Mesenchymal stem cell (in vitro differentiated cells and primary cell): ENCODE data around the gene RASGRP1.

ENCODE experiments used
- DNase-seq: peaks from one replicate; pipeline ENCODE4 v3.0.0-alpha.2; 2013
- H2AFZ ChIP-seq: one replicate; pipeline ENCODE4 v1.6.1; 2013; ENCODE audit warnings: low read depth, mild to moderate bottlenecking, control low read depth, inconsistent platforms, low read length, moderate library complexity
- H2AK5ac ChIP-seq: 2 replicates; pipeline ENCODE4 v1.6.1; 2013; ENCODE audit warnings: low read length, moderate library complexity, mild to moderate bottlenecking, inconsistent platforms; ENCODE audit not compliant: severe bottlenecking
- H2BK120ac ChIP-seq: one replicate; pipeline ENCODE4 v1.6.1; 2013; ENCODE audit warnings: low read depth, mild to moderate bottlenecking, inconsistent platforms, low read length, moderate library complexity
- H2BK12ac ChIP-seq, 2 experiments: one replicate each; pipeline ENCODE4 v1.6.1; 2013; ENCODE audit warnings: inconsistent platforms in 2 of 2, low read length in 2 of 2, mild to moderate bottlenecking in 2 of 2, moderate library complexity in 2 of 2, control low read depth in 1 of 2
- H2BK15ac ChIP-seq: one replicate; pipeline ENCODE4 v1.6.1; 2013; ENCODE audit warnings: mild to moderate bottlenecking, low read depth, inconsistent platforms; ENCODE audit not compliant: poor library complexity, severe bottlenecking
- H2BK5ac ChIP-seq: 2 replicates; pipeline ENCODE4 v1.6.1; 2013; ENCODE audit warnings: low read depth, mild to moderate bottlenecking, low read length, control low read depth, inconsistent platforms; ENCODE audit not compliant: poor library complexity, severe bottlenecking
- H3K14ac ChIP-seq, 2 experiments: one replicate each; pipeline ENCODE4 v1.6.1; 2013; ENCODE audit warnings: inconsistent platforms in 2 of 2, low read length in 2 of 2, control low read depth in 1 of 2, mild to moderate bottlenecking in 1 of 2, moderate library complexity in 1 of 2
- H3K18ac ChIP-seq, 2 experiments: one replicate each; pipeline ENCODE4 v1.6.1; 2013; ENCODE audit warnings: inconsistent platforms in 2 of 2, low read length in 2 of 2, control low read depth in 1 of 2, low read depth in 1 of 2, mild to moderate bottlenecking in 1 of 2
- H3K23ac ChIP-seq, 2 experiments: one replicate each; pipeline ENCODE4 v1.6.1; 2013; ENCODE audit warnings: inconsistent platforms in 2 of 2, low read length in 2 of 2, mild to moderate bottlenecking in 2 of 2, moderate library complexity in 2 of 2, control low read depth in 1 of 2
- H3K27ac ChIP-seq: 2 replicates; pipeline ENCODE4 v1.5.1; 2013; ENCODE audit warnings: mild to moderate bottlenecking, moderate library complexity, low read length, control low read depth, inconsistent platforms; ENCODE audit not compliant: poor library complexity, severe bottlenecking
- H3K27me3 ChIP-seq, 2 experiments: 2 replicates each; pipeline versions ENCODE4 v1.6.1 to v1.7.0; 2013; ENCODE audit warnings: low read length in 2 of 2, mild to moderate bottlenecking in 2 of 2, moderate library complexity in 2 of 2, control low read depth in 1 of 2, inconsistent platforms in 1 of 2; ENCODE audit not compliant: control insufficient read depth in 1 of 2, insufficient read depth in 1 of 2
- H3K36me3 ChIP-seq, 2 experiments: 2 replicates each; pipeline versions ENCODE4 v1.6.1 to v1.7.0; 2013; ENCODE audit warnings: low read length in 2 of 2, control low read depth in 1 of 2, inconsistent platforms in 1 of 2, low read depth in 1 of 2, mild to moderate bottlenecking in 1 of 2; ENCODE audit not compliant: insufficient read depth in 2 of 2, control insufficient read depth in 1 of 2
- H3K4ac ChIP-seq, 2 experiments: one replicate each; pipeline ENCODE4 v1.6.1; 2013; ENCODE audit warnings: inconsistent platforms in 2 of 2, low read length in 2 of 2, mild to moderate bottlenecking in 2 of 2, moderate library complexity in 2 of 2, control low read depth in 1 of 2, low read depth in 1 of 2
- H3K4me1 ChIP-seq: 2 replicates; pipeline ENCODE4 v1.6.1; 2013; ENCODE audit warnings: low read depth, low read length, control low read depth; ENCODE audit not compliant: control insufficient read depth, insufficient read depth
- H3K4me2 ChIP-seq: 2 replicates; pipeline ENCODE4 v1.6.1; 2013; ENCODE audit warnings: low read length, mild to moderate bottlenecking, inconsistent platforms; ENCODE audit not compliant: poor library complexity, severe bottlenecking
- H3K4me3 ChIP-seq, 2 experiments: 2 replicates each; pipeline versions ENCODE4 v1.5.1 to v1.7.0; 2013; ENCODE audit warnings: low read length in 2 of 2, mild to moderate bottlenecking in 2 of 2, control low read depth in 1 of 2, low read depth in 1 of 2; ENCODE audit not compliant: insufficient read depth in 1 of 2
- H3K79me1 ChIP-seq: replicated peaks from 2 replicates; pipeline ENCODE4 v1.6.1; 2013; ENCODE audit warnings: mild to moderate bottlenecking, control low read depth, low read length, inconsistent platforms; ENCODE audit not compliant: poor library complexity, severe bottlenecking
- H3K9ac ChIP-seq: 2 replicates; pipeline ENCODE4 v1.7.0; 2013; ENCODE audit warnings: mild to moderate bottlenecking, low read length, moderate library complexity
- H3K9me3 ChIP-seq: 2 replicates; pipeline ENCODE4 v1.7.0; 2013; ENCODE audit warnings: mild to moderate bottlenecking, low read length; ENCODE audit not compliant: control insufficient read depth
- H4K8ac ChIP-seq: one replicate; pipeline ENCODE4 v1.6.1; 2013; ENCODE audit warnings: inconsistent platforms, mild to moderate bottlenecking, low read length, moderate library complexity
- H4K91ac ChIP-seq: one replicate; pipeline ENCODE4 v1.6.1; 2013; ENCODE audit warnings: mild to moderate bottlenecking, low read length, inconsistent platforms
- WGBS: methylation state at CpG from one replicate; pipeline ENCODE4 v1.1.7; 2013; ENCODE audit warnings: mixed read lengths; 5-methylcytosine and 5-hydroxymethylcytosine counted together

Gene RASGRP1

GRCh38 chr15:38545179-38545578, 19.4 kb downstream of the RASGRP1 start:
- WGBS = 100% methylated on average over 2 of the region's 2 CpGs
- Histone ChIP-seq H3K79me1 (no peaks in the 10 kb centered on the region), H3K4me3 (no peak overlapping the region)

DNA sequence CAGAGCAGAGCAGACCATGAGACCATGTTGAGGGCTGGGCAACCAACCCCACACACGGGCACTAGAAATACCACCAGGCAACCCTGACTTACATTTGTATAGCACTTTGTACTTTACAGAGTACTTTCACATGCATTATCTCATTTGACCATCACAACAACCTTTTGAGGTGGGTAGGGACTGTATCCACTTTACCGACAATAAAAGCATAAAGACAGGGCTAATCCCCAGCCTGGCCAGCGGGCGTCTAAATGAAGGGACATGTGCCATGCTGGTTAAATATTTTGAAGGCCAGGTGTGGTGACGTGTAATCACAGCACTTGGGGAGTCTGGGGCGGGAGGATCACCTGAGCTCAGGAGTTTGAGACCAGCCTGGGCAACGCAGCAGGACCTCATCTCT, 23.6 kb downstream of the RASGRP1 start:
- Histone ChIP-seq H3K9me3 (no peaks in the 10 kb centered on the region), H2BK12ac (no peak overlapping the region), H3K27me3 (no peaks in the 10 kb centered on the region), H2BK15ac (no peak overlapping the region), H2AK5ac (no peak overlapping the region), H3K4me1 (peaks cover 2% of the 10 kb centered on the region), H2BK5ac (no peak overlapping the region), H3K4me3 (no peak overlapping the region), H3K9ac (no peak overlapping the region), H3K18ac (no peak overlapping the region), H3K4me2 (no peak overlapping the region), H3K4ac (no peak overlapping the region), H4K91ac (no peak overlapping the region), H3K36me3 (no peaks in the 10 kb centered on the region), H3K79me1 (no peaks in the 10 kb centered on the region), H3K23ac (no peak overlapping the region), H4K8ac (no peak overlapping the region), H3K27ac (no peak overlapping the region), H3K14ac (no peak overlapping the region), H2BK120ac (no peak overlapping the region), H2AFZ (no peak overlapping the region)
- DNase-seq = no peak
- WGBS = 89% methylated on average over 7 of the region's 7 CpGs

More at GRCh38 chr15:38545179-38545578, 19.4 kb downstream of the RASGRP1 start:
- no peak overlapping the region for H2AK5ac ChIP-seq
- no peak overlapping the region for H4K91ac ChIP-seq
- no peak overlapping the region for H3K9ac ChIP-seq
- no peak overlapping the region for H3K27ac ChIP-seq
- no peak overlapping the region for H2BK120ac ChIP-seq
- peaks cover 2% of the 10 kb centered on the region for H3K4me1 ChIP-seq
- no peak for DNase-seq
- H3K4me2 ChIP-seq = no peak overlapping the region
- no peak overlapping the region for H3K18ac ChIP-seq
- H3K27me3 ChIP-seq = no peaks in the 10 kb centered on the region
- no peak overlapping the region for H4K8ac ChIP-seq
- H3K23ac ChIP-seq = no peak overlapping the region
- H3K9me3 ChIP-seq = no peaks in the 10 kb centered on the region
- H2AFZ ChIP-seq = no peak overlapping the region
- H2BK15ac ChIP-seq = no peak overlapping the region
- H3K4ac ChIP-seq = no peak overlapping the region
- no peak overlapping the region for H2BK12ac ChIP-seq
- no peak overlapping the region for H3K14ac ChIP-seq
- H2BK5ac ChIP-seq = no peak overlapping the region
- no peaks in the 10 kb centered on the region for H3K36me3 ChIP-seq

DNA sequence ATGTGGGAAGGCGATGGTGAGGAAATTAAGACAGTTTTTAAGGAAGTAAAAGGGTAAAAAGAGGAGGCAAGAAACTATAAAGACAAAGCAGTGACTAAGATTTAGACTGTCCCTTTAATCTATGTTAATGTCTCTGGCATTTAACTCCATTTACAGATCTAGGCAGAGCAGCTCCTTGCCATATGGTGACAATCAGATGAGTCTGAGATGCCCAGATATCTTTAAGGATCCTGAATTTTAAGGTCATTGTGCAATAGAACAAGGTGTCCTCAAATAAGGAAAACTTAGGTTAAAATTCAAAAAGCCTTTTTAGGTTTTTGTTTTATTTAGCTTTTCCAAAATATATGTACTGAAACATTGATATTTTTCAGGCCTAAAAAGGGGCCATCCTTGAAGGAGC, 24.1 kb downstream of the RASGRP1 start:
- Histone ChIP-seq H3K14ac (no peak overlapping the region), H3K27me3 (no peaks in the 10 kb centered on the region), H3K4me3 (no peak overlapping the region), H3K4me1 (peaks cover 6% of the 10 kb centered on the region), H3K4me2 (no peak overlapping the region), H2AK5ac (no peak overlapping the region), H3K79me1 (no peaks in the 10 kb centered on the region), H2BK120ac (no peak overlapping the region), H3K9ac (no peak overlapping the region), H3K9me3 (no peaks in the 10 kb centered on the region), H2AFZ (no peak overlapping the region), H2BK12ac (no peak overlapping the region), H3K18ac (no peak overlapping the region), H4K8ac (no peak overlapping the region), H3K4ac (no peak overlapping the region), H4K91ac (no peak overlapping the region), H3K36me3 (no peaks in the 10 kb centered on the region), H3K23ac (no peak overlapping the region), H2BK15ac (no peak overlapping the region), H2BK5ac (no peak overlapping the region), H3K27ac (no peak overlapping the region)
- 92% methylated on average over 1 of the region's 1 CpG for WGBS
- DNase-seq = no peak

- no peak overlapping the region for H3K4ac ChIP-seq
- H2BK5ac ChIP-seq = no peak overlapping the region
- no peak overlapping the region for H2AFZ ChIP-seq
- H4K91ac ChIP-seq = no peak overlapping the region
- no peak for DNase-seq
- H3K23ac ChIP-seq = no peak overlapping the region
- H2BK15ac ChIP-seq = no peak overlapping the region
- no peak overlapping the region for H3K9ac ChIP-seq
- no peak overlapping the region for H3K14ac ChIP-seq
- no peak overlapping the region for H2BK12ac ChIP-seq
- H3K18ac ChIP-seq = no peak overlapping the region
- peaks cover 6% of the 10 kb centered on the region for H3K4me1 ChIP-seq
- peaks cover 0 to 3% of the 10 kb centered on the region in 2 experiments for H3K27me3 ChIP-seq
- H4K8ac ChIP-seq = no peak overlapping the region
- no peak overlapping the region for H3K4me3 ChIP-seq
- H3K9me3 ChIP-seq = no peaks in the 10 kb centered on the region
- no peaks in the 10 kb centered on the region for H3K79me1 ChIP-seq
- H3K27ac ChIP-seq = no peak overlapping the region
- H3K36me3 ChIP-seq = no peaks in the 10 kb centered on the region
- H3K4me2 ChIP-seq = no peak overlapping the region
- no peak overlapping the region for H2BK120ac ChIP-seq
- no peak overlapping the region for H2AK5ac ChIP-seq
Observed at GRCh38 chr15:38539008-38539343, 25.6 kb downstream of the RASGRP1 start.
